B cell (primary cell): Measurements from ENCODE around the gene ZNF652. TPM values are rescaled to one million over a fixed set of nuclear protein-coding genes. Genes with fewer than 3 reads are reported as not detected.

Source experiments
- ATAC-seq: fragments of 200-7000 bp; cut with Tn5 transposase; one replicate; pipeline ENCODE4 v1.10.0; 2021; ENCODE audit warnings: low read depth, mild to moderate bottlenecking, moderate number of reproducible peaks, moderate library complexity
- CTCF ChIA-PET: fragments of 350-600 bp; sonication (Branson Sonifier 250); formaldehyde crosslinking; loops from one replicate; lab custom pipeline; 2021; ENCODE audit warnings: antibody characterized with exemption, inconsistent platforms; lab: Charles Lee
- POLR2A ChIA-PET: fragments of 350-600 bp; sonication (Branson Sonifier 250); formaldehyde crosslinking; loops from one replicate; lab custom pipeline; 2021; ENCODE audit warnings: antibody characterized with exemption; lab: Charles Lee
- DNase-seq: peaks from one replicate; pipeline ENCODE4 v3.0.0; 2013
- H2AFZ ChIP-seq: 2 replicates; pipeline ENCODE4 v1.6.1; 2012; ENCODE audit warnings: mild to moderate bottlenecking, low read depth, low read length; ENCODE audit not compliant: insufficient read depth, poor library complexity, severe bottlenecking
- H3K27ac ChIP-seq, 2 donors: 1 replicate in 1 of 2; 2 replicates in 1 of 2; pipeline ENCODE4 v1.5.1; 2012 to 2013; ENCODE audit warnings: low read length in 2 of 2, mild to moderate bottlenecking in 2 of 2, moderate library complexity in 1 of 2
- H3K27me3 ChIP-seq, 4 experiments: fragments of 200-600 bp in 1 of 4; sonication (generic) in 1 of 4; replicated peaks in 1 of 4; 1 replicate in 2 of 4; 2 replicates in 2 of 4; pipeline versions ENCODE4 v1.6.1 to v1.7.0; 2013 to 2016; ENCODE audit warnings: low read length in 3 of 4, mild to moderate bottlenecking in 2 of 4, mixed read lengths in 1 of 4, moderate library complexity in 1 of 4; ENCODE audit not compliant: insufficient read depth in 4 of 4, control insufficient read depth in 3 of 4; ENCODE audit errors: control extremely low read depth in 1 of 4
- H3K36me3 ChIP-seq, 2 experiments: replicated peaks in 1 of 2; 1 replicate in 1 of 2; 2 replicates in 1 of 2; pipeline versions ENCODE4 v1.6.1 to v1.7.1; 2013; ENCODE audit warnings: low read length in 1 of 2; ENCODE audit not compliant: insufficient read depth in 2 of 2, control insufficient read depth in 1 of 2; ENCODE audit errors: control extremely low read depth in 1 of 2, extremely low read depth in 1 of 2
- H3K4me1 ChIP-seq, 2 donors: fragments of 200-600 bp in 1 of 2; sonication (generic) in 1 of 2; 1 replicate in 1 of 2; 2 replicates in 1 of 2; pipeline versions ENCODE4 v1.5.1 to v1.6.1; 2013 to 2017; ENCODE audit warnings: low read length in 2 of 2; ENCODE audit not compliant: control insufficient read depth in 2 of 2, insufficient read depth in 2 of 2
- H3K4me2 ChIP-seq: replicated peaks from 2 replicates; pipeline ENCODE3; 2012; ENCODE audit warnings: mild to moderate bottlenecking, low read depth, low read length; ENCODE audit not compliant: poor library complexity, severe bottlenecking
- H3K4me3 ChIP-seq, 5 experiments: fragments of 200-600 bp in 1 of 5; sonication (generic) in 1 of 5; 1 replicate in 3 of 5; 2 replicates in 2 of 5; pipeline versions ENCODE4 v1.5.1 to v1.7.0; 2011 to 2016; ENCODE audit warnings: low read length in 4 of 5, mild to moderate bottlenecking in 4 of 5, low read depth in 2 of 5, control low read depth in 1 of 5, moderate library complexity in 1 of 5; ENCODE audit not compliant: insufficient read depth in 1 of 5; ENCODE audit errors: control extremely low read depth in 1 of 5, extremely low read depth in 1 of 5
- H3K79me2 ChIP-seq: fragments of 200-600 bp; sonication (generic); one replicate; pipeline ENCODE4 v1.6.0; 2016; ENCODE audit warnings: low read length; ENCODE audit not compliant: control insufficient read depth, insufficient read depth
- H3K9ac ChIP-seq: fragments of 200-600 bp; sonication (generic); 2 replicates; pipeline ENCODE4 v1.6.1; 2017; ENCODE audit warnings: mild to moderate bottlenecking, low read length, moderate library complexity
- H3K9me3 ChIP-seq, 3 donors: one replicate each; pipeline versions ENCODE4 v1.6.1 to v1.7.1; 2013; ENCODE audit warnings: low read length in 2 of 3; ENCODE audit not compliant: control insufficient read depth in 2 of 3, insufficient read depth in 1 of 3; ENCODE audit errors: control extremely low read depth in 1 of 3
- H4K20me1 ChIP-seq: 2 replicates; pipeline ENCODE4 v1.6.0; 2012; ENCODE audit warnings: mild to moderate bottlenecking, low read length; ENCODE audit not compliant: insufficient read depth, control insufficient read depth, poor library complexity, severe bottlenecking
- H3K27ac Mint-ChIP-seq: one replicate; pipeline ENCODE4 v1.8.0; 2021; ENCODE audit warnings: mixed read lengths
- H3K27me3 Mint-ChIP-seq: one replicate; pipeline ENCODE4 v1.8.0; 2021; ENCODE audit warnings: mixed read lengths
- H3K4me1 Mint-ChIP-seq: one replicate; pipeline ENCODE4 v1.8.0; 2021; ENCODE audit warnings: mixed read lengths
- H3K4me3 Mint-ChIP-seq: one replicate; pipeline ENCODE4 v1.8.0; 2021; ENCODE audit warnings: mixed read lengths
- H3K9me3 Mint-ChIP-seq: one replicate; pipeline ENCODE4 v1.8.0; 2022; ENCODE audit warnings: mixed read lengths; ENCODE audit not compliant: insufficient read depth
- CTCF ChIP-seq: fragments of 200-600 bp; IDR thresholded peaks from one replicate; pipeline ENCODE4 v1.8.0; 2022; ENCODE audit warnings: antibody characterized with exemption, mild to moderate bottlenecking
- EZH2 ChIP-seq: IDR thresholded peaks from 2 replicates; pipeline ENCODE4 v1.6.1; 2012; ENCODE audit warnings: borderline replicate concordance, low read depth, mild to moderate bottlenecking, moderate library complexity, low read length; ENCODE audit not compliant: insufficient read depth, poor library complexity, severe bottlenecking
- WGBS: methylation state at CpG from one replicate; pipeline ENCODE4 v1.1.5; 2013; ENCODE audit warnings: missing lambda C conversion rate; ENCODE audit not compliant: insufficient coverage; 5-methylcytosine and 5-hydroxymethylcytosine counted together
- intact Hi-C: fragments of 100-400 bp; cut with micrococcal nuclease; formaldehyde crosslinking; loops from one replicate; pipeline ENCODE4 v1.10.0; 2022
- polyA plus RNA-seq: library from polyadenylated mRNA; depleted of rRNA; stranded (reverse); fragments of >200 nt; gene quantifications from 2 replicates; pipeline ENCODE4 v1.2.3, GENCODE V29; 2012
- total RNA-seq, 2 donors: library from RNA; stranded (reverse); fragments of 120-200 nt in 1 of 2; gene quantifications; 1 replicate in 1 of 2; 2 replicates in 1 of 2; pipeline versions ENCODE4 v1.2.3 to v1.2.4, GENCODE V29; 2013 to 2022

Gene ZNF652
- total and polyA plus RNA-seq, 2 donors (not counting 1 experiment from before 2014, with no cell fraction given) = 19.4 to 86.2 TPM

GRCh38 chr17:49363251-49363650 lies 1.2 kb upstream of the ZNF652 start:
- no peak for TF ChIP-seq CTCF
- no peak for TF ChIP-seq EZH2
- POLR2A ChIA-PET = interaction anchor here (0.9 to 1.4 kb wide), 3 partner anchors 21 to 171 kb away, joined by 4 to 5 read pairs (median 4); no protein-coding TSS in a partner anchor
- Mint-ChIP-seq H3K27me3 (no peaks in the 10 kb centered on the region), H3K4me1 (peaks cover 55% of the 10 kb centered on the region), H3K9me3 (no peaks in the 10 kb centered on the region), H3K4me3 (peak overlapping the region; percentile 93), H3K27ac (peak overlapping the region; percentile 96)
- Histone ChIP-seq H3K4me2 (peak overlapping the region; percentile 76), H3K36me3 (no peaks in the 10 kb centered on the region), H3K27me3 (no peaks in the 10 kb centered on the region), H3K4me1 (peaks cover 39% of the 10 kb centered on the region in 2 donors), H3K4me3 (no peak overlapping the region), H3K27ac (no peak overlapping the region), H3K79me2 (peaks cover 27% of the 10 kb centered on the region), H3K9ac (no peak overlapping the region), H2AFZ (no peak overlapping the region), H4K20me1 (peaks cover 10% of the 10 kb centered on the region), H3K9me3 (no peaks in the 10 kb centered on the region)
- WGBS = no CpG with 5 or more reads among the region's 4 CpGs
- CTCF ChIA-PET = interaction anchor here (1.0 to 12.2 kb wide), 7 partner anchors 8 to 172 kb away, joined by 3 to 114 read pairs (median 6); no protein-coding TSS in a partner anchor
- DNase-seq (no peak), ATAC-seq (no peak)
- intact Hi-C loops = loop anchor here (5.0 kb wide), 1 partner anchor 314 kb away; the partner anchor contains the start of gene SPOP

GRCh38 chr17:49362723-49363117 lies 670 bp upstream of the ZNF652 start:
- peaks cover 58% of the 10 kb centered on the region for H3K4me1 Mint-ChIP-seq
- no peaks in the 10 kb centered on the region for H3K27me3 Mint-ChIP-seq
- Histone ChIP-seq H3K4me1 (peaks cover 44% of the 10 kb centered on the region in 2 donors), H3K9ac (peak overlapping the region; percentile 79), H4K20me1 (peaks cover 15% of the 10 kb centered on the region), H3K36me3 (no peaks in the 10 kb centered on the region), H3K79me2 (peaks cover 32% of the 10 kb centered on the region), H3K27me3 (no peaks in the 10 kb centered on the region), H3K4me2 (peak overlapping the region; percentile 76), H3K27ac (peak overlapping the region; percentile 54 to 70), H3K9me3 (no peaks in the 10 kb centered on the region), H2AFZ (peak overlapping the region; percentile 84), H3K4me3 (peak overlapping the region; percentile 38 to 95 (median 46))
- no peak for DNase-seq
- intact Hi-C loops = loop anchor here (1.0 to 5.0 kb wide), 2 partner anchors 53 to 315 kb away; partner anchors contain the start of gene SPOP
- H3K27ac Mint-ChIP-seq = peak overlapping the region; percentile 96
- POLR2A ChIA-PET = interaction anchor here (0.7 to 1.9 kb wide), 5 partner anchors 21 to 170 kb away, joined by 3 to 11 read pairs (median 4); no protein-coding TSS in a partner anchor
- peak overlapping the region; percentile 93 for H3K4me3 Mint-ChIP-seq
- 17% methylated on average over 5 of the region's 10 CpGs for WGBS
- CTCF ChIA-PET = interaction anchor here (1.0 to 12.2 kb wide), 7 partner anchors 8 to 171 kb away, joined by 3 to 114 read pairs (median 7); no protein-coding TSS in a partner anchor
- no peaks in the 10 kb centered on the region for H3K9me3 Mint-ChIP-seq
- TF ChIP-seq EZH2 (no peak), CTCF (no peak)
- ATAC-seq = no peak
